OCI-LY7 (cell line): Measurements from ENCODE around the gene BLTP3A.

Experiments used
- CTCF ChIP-seq: fragments of 200-600 bp; sonication (generic); conservative IDR thresholded peaks from 2 replicates; pipeline ENCODE4 v1.5.1; 2014; ENCODE audit warnings: mild to moderate bottlenecking, antibody characterized with exemption, low read length, moderate library complexity, mixed read lengths
- EZH2phosphoT487 ChIP-seq: fragments of 200-600 bp; sonication (generic); IDR thresholded peaks from 2 replicates; pipeline ENCODE4 v1.6.1; 2018; ENCODE audit warnings: low read depth, borderline replicate concordance, mild to moderate bottlenecking, mixed run types, antibody characterized with exemption, low read length, moderate library complexity, mixed read lengths

GRCh38 chr6:34813028-34813713 is 21.3 kb downstream of the BLTP3A start:
- TF ChIP-seq CTCF: no peak
- TF ChIP-seq EZH2phosphoT487: no peak
